Activated CD4-positive, alpha-beta T cell treated with anti-CD3 and anti-CD28 coated beads for 48 hours (primary cell): ENCODE measurements around the gene COX5A.

Source experiments
- DNase-seq: peaks from one replicate; pipeline ENCODE4 v3.0.0-alpha.2; 2020

COX5A gene

GRCh38 chr15:74937590-74938371 lies at the start of gene COX5A:
TSS of gene COX5A (minus strand) at chr15:74938073. CDS start at chr15:74938014, 59 bp downstream.
- peak; percentile 93 for DNase-seq

- peak; percentile 78 for DNase-seq
Measured at GRCh38 chr15:74983725-74984231, 45.9 kb upstream of the COX5A start.

GRCh38 chr15:74982183-74982582 lies 44.3 kb upstream of the COX5A start:
- no peak for DNase-seq

DNA sequence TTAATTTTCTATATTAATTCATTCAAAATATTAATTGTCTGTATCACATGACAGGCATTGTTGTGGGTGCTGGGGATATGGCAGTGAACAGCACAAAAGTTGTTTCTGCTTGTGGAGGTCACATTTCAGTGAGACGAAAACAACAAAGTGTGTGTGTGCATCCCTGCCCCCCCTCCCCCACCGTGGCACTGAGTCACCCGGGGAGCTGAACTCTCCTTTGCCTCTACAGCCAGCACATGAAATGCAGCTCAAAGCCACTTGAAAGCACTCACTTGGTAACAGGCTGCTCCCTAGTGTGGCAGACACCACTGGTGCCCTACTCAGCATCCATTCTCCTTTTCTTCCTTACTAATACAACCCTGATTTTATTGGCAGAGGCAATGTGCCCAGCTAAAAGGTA lies 40.6 kb upstream of the COX5A start:
- DNase-seq: peak; percentile 80

GRCh38 chr15:74978077-74978476 lies 40.2 kb upstream of the COX5A start:
- no peak for DNase-seq

DNA sequence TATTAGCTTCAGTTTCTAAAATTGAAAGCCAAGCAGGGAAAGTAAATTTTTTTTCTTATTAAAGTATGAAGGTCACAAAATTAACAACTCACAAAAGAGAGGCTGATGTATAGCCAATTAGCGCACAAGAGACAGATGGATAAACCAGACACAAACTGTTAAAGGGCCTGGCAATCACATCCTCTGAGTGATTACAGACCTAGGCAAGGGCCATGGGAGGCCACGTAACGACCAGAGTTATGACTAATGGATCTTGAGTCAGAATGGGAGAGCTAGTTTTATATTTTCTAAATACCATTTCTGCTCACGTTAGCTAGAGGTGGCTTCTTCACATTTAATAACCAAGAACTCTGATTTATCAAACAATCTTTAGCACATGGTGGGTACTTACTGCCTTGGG lies 39.7 kb upstream of the COX5A start:
- DNase-seq: peak; percentile 65

- no peak for DNase-seq
Measured at GRCh38 chr15:74976159-74976558, 38.3 kb upstream of the COX5A start.

DNA sequence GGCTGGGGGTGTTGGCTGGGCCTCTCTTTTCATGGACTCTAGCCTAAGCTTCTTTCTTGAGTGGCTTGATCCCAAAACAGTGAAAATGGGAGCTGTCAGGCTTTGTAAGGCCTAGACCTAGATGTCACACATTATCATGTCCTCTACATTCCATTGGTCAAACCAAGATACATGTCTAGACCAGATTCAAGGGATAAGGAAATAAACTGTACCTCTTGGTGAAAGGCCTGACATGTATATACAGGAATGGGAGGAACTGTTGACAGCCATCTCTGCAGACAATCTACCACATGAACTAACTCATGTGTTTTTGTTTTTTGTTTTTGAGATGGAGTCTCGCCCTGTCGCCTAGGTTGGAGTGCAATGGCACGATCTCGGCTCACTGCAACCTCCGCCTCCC lies 29.8 kb upstream of the COX5A start:
- no peak for DNase-seq

DNA sequence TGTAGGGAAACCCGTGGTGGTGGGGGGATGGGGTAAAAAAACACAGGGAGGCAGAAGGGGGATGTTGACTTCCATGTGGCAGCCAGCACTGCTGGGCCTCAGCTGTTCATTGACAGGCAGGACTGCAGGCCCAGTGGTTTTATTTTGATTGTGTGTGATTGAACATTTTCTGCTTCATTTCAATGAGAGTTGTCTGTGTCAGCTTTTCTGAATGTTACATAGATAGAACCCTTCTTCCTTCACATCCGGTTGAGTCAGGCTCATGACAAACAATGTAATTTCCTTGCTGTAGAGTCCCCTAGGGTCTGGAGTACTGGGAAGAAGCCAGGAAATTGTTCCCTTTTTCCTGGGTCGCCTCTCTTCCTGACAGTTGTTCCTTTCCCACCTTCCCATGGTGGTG lies 26.9 kb upstream of the COX5A start:
- no peak for DNase-seq

DNA sequence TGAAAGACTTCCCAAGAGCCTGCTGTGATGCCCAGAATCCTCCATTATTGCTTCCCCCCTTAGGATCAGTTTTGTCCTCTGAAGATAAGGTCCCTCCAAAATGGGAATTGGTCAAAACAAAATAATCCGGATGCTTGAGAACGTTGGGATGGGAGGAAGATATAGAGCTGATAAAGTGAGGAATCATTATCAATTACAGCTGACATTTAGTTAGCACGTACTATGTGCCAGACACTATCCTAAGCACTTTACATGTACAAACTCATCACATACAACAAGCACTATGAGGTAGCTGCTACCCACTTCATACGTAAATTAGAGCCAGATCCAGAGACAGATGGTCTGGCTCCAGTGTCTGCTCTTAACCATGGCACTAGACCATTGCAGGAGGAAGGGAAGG lies 25.3 kb upstream of the COX5A start:
- DNase-seq: no peak

- no peak for DNase-seq
Measured at GRCh38 chr15:74962671-74963070, 24.8 kb upstream of the COX5A start.

GRCh38 chr15:74962219-74962618 lies 24.3 kb upstream of the COX5A start:
- DNase-seq: no peak

- no peak for DNase-seq
Measured at GRCh38 chr15:74961616-74962015, 23.7 kb upstream of the COX5A start.

- DNase-seq: no peak
Measured at GRCh38 chr15:74960995-74961588, 23.2 kb upstream of the COX5A start.

DNA sequence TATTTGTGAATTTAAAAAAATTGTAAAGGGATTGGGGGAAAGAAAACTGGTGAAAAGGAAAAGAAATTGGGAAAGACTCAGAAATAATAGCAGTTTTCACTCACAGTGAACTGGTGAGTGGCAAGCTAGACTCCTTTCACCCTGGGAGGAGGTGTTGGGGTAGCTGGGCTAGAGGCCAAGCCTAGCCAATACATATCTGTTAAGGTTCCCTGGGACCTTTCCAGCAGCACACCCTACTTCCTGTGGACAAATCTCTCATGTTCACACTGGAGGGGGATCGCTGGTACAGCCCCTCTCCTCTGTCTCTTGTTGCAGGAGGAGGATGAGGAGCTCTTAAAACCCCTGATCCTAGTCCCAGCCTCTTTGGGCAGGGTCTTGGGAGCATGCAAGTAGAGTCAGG lies 22.4 kb upstream of the COX5A start:
- no peak for DNase-seq

- no peak for DNase-seq
Measured at GRCh38 chr15:74959586-74959939, 21.7 kb upstream of the COX5A start.

- no peak for DNase-seq
Measured at GRCh38 chr15:74958908-74959585, 21.2 kb upstream of the COX5A start.

DNA sequence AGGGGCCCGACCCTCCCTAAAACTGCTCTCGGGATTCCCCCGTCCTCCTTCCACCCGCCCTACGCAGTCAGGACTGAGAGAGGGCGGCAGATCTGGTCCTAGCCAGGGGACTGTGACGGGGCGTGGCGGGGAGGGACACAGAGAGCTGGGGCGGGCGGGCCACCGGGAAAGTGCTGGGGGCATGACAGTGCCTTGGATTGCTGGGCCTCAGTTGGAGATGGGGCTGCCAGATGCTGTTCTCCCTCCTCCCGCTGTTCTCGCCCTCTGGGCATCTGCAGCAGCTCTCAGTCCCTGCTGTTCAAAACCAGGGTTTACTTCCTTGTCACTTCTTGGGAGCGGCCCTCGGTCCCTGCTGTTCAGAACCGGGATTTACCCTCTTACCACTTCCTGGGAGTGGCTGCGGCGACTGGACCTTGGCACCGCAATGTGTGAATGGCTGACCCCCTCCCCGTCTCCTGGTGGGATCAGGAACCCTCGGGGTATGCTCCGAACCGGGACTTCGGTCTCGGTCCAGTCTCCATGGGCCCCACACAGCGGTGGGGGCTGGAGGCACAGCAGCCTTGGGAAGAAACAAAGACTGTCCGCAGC lies 20.5 kb upstream of the COX5A start:
- no peak for DNase-seq

- DNase-seq: peak; percentile 32
Measured at GRCh38 chr15:74957476-74958035, 19.7 kb upstream of the COX5A start.

DNA sequence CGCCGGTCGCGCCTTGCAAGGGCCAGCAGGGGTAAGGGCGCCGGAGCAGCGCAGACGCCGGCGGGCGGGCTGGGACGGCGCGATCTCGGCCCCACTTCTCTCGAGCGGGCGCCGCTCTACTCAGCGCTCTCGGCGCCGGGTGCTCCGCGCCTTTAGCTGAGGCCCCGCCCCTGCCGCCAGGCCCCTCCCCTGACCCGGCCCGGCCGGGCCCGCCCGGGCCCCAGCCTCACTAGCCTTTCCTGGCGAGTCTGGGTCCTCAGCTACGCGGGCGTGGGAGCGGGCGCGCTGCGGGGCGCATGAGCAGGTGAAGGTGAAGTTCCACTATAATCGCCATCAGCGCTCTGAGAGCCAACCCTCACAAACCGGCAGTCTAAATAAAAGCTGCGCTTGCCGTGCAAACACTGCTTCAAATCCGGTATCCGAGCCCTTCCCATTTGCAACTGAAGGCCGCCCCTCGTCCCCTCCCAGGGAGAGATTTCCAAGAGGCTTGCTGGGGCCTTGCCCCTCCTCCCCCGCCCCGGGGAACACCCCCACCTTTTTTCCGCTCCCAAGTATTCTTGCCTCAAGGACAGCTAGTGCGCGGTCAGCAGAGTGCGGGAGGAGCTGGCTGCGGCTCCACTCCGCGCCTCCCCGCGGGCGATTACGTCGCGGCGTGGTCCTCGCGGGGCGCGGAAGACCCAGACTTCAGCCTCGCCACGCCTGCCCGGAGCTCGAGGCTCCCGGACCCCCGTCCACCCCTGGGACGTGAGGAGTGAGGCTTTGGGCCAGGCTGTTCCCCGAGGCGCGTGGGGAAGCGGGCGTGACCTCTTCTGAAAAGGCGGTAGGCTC lies 19.0 kb upstream of the COX5A start, which contains the start of gene RPP25:
TSS of gene RPP25 (minus strand) at position 125 of the 828 bp plus-strand sequence. CDS start 189 bp downstream, outside the sequence.
- peak; percentile 83 for DNase-seq

- peak; percentile 83 for DNase-seq
Measured at GRCh38 chr15:74955796-74956647, 18.1 kb upstream of the COX5A start.
